KBM-7 (cell line): Measurements from ENCODE around the gene CBX6.

ENCODE experiments used
- DNase-seq: peaks from one replicate; pipeline ENCODE4 v3.0.0-alpha.2; 2015
- in situ Hi-C: fragments of 300-500 bp; cut with MboI; formaldehyde crosslinking; loops from 2 replicates; pipeline ENCODE4 v1.14.3; 2020; ENCODE audit warnings: low sequenced_read_pairs, low pct_unique_long_range_greater_than_20kb, mixed read lengths

The CBX6 gene

DNA sequence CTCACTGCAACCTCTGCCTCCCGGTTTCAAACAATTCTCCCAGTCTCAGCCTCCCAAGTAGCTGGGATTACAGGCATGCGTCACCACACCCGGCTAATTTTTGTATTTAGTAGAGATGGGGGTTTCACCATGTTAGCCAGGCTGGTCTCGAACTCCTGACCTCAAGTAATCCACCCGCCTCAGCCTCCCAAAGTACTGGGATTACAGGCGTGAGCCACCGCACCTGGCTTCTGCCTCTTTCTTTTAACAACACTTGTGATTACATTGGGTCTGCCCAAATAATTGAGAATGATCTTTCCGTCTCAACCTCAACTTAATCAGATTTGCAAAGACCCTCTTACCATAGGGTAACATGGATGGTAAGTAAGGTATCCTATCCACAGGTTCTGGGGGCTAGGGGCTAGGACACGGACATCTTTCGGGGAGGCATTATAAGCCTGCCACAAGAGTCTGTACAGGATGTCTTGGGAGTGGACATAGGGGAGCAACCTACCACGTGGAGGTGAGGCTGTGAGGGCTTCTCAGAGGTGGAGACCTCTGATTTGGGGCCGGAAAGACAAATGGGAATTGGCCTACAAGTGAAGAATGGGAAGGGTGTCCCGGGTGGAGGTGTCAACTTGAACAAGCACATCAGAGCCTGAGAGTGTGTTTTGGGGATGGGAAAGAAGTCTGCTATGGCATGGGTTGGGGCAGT lies 2.7 kb upstream of the CBX6 start:
- no peak for DNase-seq
- in situ Hi-C loops = no loop called here

DNA sequence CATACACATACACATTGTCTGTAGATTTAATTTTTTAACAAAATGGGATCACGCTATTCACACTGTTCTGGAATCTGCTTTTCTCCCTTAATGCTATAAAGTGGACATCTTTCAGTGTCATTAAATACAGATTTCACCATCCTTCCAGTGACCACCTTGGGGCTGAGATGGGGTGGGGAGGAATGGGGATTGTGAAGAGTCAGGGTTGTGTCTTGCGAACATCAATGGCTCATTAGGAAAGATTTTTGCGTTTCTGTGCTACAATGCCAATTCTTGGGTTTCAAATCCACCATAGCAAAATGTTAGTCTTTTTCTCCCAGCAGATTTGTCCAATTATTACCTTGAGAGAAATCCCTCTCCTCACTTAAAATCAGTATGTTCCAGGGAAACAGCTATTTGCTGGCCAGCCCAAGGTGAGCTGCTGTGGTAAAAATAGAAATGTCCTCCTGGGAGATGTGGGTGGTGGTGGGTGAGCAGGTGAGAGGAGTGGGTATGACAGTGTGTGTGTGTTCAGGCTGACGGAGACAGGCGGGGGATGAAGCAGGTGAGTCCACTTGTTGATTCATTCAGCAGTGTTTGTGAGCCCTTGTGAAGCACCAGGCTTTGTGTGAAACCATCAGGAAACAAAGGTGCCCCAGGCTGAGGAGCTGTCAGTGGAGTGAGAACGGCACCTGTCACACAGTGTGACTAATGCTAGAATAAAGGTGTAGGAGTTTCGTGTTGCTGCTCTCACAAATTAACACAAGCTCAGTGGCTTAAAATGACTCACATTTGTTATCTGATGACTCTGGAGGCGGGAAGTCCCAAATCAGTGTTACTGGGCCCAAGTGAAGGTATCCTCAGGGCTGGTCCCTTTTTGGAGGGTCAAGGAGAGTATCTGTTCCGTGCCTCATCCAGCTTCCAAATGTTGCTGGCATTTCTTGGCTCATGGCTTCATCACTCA lies 1.7 kb upstream of the CBX6 start:
- no peak for DNase-seq
- in situ Hi-C loops = no loop called here

DNA sequence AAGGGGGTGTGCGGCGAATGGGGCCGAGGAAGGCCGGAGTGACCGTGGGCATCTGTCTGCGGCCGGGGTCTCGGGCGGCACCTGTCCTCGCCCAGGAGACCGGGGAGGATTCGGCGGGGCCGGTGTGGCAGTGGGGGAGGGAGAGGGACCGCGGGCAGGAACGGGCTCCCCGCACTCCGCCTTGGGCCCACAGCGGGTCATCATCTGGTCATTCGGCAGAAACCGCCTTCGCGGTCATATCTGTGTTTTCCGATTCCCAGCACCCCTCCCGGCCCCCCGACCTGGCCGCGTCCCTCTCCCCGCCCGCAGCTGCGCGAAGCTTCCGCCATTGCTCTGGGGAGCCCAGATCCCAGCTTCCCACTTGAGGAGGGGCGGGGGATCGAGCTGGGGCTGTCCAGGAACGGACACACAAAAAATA lies 824 bp upstream of the CBX6 start:
- in situ Hi-C loops = no loop called here

DNA sequence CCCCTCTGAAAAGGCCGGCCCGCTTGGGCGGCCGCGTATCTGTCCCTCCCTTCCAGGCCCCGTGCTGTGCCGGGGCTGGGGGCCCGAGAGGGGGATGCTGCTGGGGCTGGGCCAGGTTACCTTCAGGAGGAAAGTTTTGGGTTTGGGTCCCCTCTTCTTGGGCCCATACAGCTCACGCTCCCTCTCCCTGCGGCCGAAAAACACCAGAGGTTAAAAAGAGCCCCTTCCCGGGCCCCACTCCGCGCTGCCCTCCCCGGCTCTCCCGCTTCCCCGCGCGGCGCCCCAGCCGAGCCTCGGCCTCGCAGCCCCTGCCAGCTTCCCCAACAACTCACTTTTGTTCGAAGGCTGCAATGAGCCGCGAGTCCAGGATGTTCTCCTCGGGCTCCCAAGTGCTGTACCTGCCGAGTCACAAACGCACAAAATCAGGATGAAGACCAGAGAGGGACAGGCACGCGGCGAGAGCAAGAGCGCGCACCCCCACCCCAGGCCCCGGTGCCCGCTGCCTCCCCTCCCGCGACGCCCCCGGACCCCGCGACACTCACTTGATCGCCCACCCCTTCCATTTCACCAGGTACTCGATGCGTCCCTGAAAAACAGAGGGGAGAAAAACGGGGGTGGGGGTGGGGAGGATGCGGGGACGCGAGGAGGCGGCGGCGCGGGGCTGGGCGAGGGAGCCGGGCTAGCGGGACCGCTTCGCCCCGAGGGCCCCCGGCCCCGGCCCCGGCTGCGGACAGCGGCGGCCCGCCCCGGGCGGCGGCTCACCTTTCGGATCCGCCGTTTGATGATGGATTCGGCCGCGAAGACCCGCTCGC lies 450 bp downstream of the CBX6 start:
- in situ Hi-C loops = no loop called here

More for the DNA sequence above, 824 bp upstream of the CBX6 start:
- DNase-seq = no peak

DNA sequence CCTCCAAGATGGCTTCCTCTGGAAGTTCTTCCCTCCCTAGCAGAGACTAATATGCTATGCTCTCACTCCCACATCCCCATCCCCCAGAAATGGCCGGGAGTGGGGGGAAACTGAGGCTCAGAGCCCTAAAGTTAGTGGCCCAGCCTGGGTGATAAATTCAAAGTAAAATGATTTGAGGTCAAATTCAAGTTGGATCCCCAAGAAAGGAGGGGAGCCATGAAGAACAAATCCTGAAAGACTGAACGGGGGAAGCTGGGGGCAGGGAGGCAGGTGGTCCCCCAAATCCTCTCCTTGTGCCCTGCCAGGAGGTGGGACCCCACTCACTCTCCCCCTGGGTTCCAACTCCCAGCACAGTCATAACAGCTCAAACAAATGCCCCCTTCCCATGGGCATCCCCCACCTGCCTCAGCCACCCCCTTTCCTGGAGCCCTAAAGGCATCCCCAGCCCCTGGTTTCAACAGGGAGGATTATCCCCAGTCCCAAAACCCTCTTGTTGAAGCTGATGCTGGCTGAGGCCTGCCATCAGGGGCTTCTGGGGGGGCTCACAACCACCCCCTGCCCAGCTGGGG lies 1.1 kb downstream of the CBX6 start:
- no peak for DNase-seq
- in situ Hi-C loops = no loop called here

More for the DNA sequence above, 450 bp downstream of the CBX6 start:
- peak; percentile 6 for DNase-seq

DNA sequence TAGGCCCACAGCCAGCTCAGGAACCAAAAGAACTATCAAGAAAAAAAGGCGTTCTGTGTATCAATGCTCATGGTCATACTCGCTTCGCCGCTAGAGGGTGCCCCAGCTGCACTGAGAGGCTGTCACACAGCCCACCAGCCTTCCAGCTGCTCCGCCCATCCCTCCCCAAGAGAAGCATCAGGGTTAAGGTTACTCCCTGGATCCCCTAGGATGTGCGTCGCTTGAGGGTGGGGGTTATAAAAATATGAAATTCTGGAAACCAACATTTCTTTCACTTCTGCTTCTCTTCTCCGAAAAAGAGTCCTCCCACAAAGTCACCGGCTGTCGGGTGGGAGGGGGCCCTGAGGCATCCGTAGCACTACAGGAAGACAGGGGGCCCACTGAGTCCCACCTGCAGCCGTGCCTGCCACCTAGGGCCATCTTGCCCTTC lies 1.7 kb downstream of the CBX6 start:
- in situ Hi-C loops = no loop called here
- DNase-seq = peak; percentile 83

DNA sequence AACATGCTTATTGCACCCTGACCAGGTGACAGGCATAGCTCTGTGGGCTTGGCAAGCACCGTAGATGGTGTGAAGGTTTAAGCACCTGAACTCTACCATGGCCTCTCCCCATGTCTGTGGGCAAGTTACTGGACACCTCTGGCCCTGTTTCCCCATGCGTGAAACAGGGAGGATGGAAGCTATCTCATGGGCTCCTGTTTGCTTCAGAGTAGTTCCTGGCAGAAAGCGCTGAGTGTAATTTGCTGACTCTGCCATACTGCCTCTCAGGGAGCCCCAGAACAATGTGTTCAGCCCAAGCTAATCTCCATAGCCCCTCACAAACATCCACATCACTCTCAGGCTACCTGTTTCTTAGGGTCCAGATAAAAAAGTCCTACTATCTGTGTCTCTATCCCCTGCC lies 2.4 kb downstream of the CBX6 start:
- in situ Hi-C loops = no loop called here
- no peak for DNase-seq

DNA sequence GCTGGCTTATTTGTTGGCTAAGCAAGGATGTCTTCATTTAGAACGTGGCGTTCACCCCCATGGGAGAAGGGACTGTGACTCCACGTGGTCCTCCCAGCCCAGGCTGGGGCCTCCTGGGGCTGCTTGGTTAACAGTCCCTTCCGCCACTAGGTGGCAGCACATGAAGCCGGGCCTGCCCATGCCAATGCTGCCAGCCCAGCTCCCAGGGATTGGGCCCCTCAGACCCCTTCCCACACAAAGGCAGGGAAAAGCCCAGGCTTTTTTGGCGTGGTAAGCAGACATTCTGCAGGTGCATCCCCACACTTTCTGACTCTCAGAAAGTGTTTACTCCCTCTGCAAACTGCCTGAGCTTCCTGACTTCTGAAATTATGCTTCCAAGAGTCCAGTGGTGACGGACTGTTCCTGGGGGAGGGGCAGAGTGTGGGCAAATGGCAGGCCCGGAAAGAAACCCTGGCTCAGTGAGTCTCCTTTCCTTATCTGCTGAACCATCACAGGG lies 3.1 kb downstream of the CBX6 start:
- peak; percentile 66 for DNase-seq
- in situ Hi-C loops = no loop called here

DNA sequence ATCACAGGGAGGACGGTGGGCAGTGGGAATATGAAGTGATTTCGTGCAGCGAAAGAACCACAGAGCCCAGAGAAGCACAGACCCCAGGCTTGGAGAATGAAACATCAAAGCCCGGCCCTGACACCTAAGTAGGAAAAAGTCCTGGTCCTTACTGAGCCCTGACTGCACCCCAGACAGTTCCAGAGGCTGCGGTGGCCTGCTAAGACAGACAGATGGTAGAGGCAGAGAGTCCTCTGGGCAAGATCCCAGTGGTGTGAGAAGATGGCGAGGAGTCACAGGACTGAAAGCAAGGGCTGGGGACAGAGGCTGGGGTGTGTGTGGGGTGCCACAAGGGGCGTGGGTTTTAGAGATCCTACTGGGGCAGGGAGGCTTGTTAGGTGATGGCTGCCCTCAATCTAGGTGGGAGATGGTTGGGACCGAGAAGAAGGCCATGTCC lies 3.7 kb downstream of the CBX6 start:
- DNase-seq = no peak
- in situ Hi-C loops = no loop called here

DNA sequence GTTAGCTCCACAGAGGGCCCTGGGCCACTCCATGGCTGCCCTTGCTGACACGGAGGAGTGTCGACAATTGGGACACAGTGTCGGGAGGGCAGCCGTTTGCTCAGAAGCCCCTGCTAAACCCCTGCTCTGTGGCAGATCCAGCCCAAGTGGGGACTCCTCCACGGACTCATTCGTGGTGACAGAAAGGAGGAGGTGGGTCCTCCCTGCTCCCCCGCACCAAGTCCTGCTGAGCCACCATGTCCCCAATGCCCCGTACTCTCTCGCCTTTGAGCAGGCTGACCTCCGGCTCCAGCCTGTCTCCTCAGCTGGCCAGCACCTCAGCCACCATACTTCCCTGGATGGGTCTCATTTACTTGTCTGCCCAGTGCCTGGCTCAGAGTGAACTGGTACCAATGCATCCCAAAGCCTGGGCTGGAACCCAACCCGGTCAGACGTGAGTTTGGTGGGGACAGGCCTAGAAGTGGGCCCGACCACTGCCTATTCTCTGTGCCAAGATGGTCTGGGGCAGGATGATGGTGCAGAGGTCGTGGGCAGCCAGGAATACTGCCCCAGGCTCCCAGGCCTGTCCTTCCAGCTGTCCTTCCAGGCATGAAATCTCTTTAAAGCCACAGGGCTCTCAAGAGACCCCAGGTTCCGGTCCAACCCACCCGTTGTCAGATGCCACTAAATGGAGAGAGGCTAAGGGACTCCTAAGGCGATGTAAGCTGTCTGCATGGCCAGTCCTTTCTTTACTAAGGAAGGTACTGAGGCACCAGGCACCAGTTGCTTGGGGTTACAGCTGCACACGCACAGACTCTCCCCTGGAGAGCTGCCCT lies 4.3 kb downstream of the CBX6 start:
- in situ Hi-C loops = no loop called here
- DNase-seq = no peak

DNA sequence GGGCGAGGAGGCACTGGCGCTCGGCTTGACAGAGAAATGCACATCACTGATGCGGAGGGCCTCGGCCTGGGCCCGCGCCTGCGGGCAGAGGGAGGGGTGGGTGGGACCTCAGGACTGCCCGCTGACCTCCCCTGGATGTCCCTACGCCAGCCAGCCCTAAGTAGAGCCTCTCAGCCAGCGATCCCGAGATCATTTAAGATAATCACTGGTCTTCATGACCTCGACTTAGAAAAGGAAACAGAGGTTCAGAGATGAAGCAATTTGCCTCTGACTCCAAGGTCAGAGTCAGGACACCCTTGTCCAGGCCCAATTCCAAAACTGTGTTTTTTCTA lies 4.9 kb downstream of the CBX6 start:
- in situ Hi-C loops = no loop called here
- no peak for DNase-seq

DNA sequence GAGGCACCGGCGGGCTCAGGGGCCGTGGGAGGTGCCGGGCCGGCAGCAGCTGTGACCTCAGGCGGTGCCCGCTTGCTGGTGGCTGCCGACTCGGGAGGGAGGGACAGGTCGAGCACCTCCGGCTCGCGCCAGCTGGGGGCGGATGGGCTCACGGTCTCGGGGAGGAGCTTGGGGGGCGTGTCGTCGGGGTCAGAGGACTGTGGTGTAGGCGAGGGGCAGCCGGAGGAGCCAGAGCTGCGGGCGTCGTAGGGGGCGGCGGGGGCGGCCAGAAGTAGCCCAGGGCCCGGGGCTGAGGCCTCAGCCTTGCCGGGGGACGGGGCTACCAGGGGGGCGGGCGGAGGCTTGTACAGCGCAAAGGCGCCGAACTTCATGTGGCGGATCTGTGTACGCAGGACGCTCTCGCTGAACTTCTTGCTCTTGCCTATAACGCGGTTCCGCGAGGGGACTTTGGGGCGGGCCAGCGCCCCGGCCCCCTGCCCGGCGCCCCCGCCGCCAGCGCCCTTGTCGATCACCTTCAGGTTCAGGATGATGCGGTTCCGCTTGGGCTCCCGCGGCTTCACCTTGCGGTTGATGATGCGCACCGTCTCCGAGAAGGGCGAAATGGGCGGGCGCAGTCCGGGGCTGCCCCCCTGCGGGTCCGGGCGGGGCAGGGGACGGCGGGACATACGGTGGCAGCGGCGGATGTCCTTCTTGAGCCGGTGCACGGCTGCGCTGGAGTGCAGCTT lies 5.5 kb downstream of the CBX6 start:
- in situ Hi-C loops = no loop called here
- no peak for DNase-seq

DNA sequence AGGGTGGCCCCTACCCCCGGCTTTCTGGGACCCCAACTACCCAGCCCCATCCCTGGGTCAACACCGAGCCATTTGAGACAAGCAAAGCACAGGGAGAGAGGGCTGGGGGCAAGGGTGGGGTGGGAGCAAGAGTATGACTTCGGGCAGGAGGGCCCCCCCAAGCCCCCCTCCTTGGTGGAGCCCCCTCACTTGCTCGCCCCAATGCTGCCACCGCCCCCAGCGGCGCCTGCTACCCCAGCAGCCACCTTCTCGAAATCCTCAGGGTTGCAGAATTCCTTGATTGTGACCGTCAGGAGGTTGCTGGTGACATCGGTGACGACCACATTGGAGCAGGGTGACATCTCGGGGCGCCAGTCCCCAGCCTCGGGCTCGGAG lies 6.0 kb downstream of the CBX6 start:
- in situ Hi-C loops = no loop called here
- no peak for DNase-seq

DNA sequence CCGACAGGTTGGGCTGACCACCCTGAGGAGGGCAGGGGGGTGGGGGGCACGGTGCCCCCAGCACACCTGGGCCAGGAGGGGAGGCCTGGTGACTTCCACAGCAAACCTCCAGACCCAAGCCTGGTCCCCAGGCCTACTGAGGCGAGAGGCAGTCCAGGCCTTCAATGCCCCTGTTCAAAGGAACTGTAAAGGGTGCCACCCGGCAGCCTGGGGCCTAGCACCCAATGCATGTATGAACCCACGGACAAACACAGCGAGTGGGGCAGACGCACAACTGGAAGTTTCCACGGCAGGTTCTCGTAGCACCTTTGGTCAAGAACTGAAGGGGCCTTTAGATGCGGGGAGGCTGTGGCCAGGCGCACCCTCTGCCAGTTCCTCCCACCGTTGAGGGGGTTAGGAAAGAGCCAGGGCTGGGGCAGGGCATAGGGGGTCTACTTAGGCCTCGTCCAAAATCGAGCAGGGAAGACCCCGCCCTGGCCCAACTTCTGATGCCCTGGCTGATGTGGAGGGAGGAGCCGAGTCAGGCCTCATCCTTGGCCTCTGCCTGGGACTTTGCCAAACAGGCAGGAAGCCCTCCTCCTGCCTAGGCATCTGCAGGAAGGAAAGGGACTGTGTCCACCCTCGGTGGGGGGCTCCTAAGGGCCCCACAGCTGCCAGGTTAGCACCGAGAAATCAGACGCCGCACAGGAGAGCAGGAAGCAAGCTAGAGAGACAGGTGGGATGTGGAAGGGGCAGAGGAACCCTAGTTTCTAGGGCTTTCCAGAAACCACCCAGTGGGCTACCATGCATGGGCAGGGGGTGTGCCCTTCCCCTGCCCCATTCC lies 6.6 kb downstream of the CBX6 start:
- in situ Hi-C loops = no loop called here
- no peak for DNase-seq

DNA sequence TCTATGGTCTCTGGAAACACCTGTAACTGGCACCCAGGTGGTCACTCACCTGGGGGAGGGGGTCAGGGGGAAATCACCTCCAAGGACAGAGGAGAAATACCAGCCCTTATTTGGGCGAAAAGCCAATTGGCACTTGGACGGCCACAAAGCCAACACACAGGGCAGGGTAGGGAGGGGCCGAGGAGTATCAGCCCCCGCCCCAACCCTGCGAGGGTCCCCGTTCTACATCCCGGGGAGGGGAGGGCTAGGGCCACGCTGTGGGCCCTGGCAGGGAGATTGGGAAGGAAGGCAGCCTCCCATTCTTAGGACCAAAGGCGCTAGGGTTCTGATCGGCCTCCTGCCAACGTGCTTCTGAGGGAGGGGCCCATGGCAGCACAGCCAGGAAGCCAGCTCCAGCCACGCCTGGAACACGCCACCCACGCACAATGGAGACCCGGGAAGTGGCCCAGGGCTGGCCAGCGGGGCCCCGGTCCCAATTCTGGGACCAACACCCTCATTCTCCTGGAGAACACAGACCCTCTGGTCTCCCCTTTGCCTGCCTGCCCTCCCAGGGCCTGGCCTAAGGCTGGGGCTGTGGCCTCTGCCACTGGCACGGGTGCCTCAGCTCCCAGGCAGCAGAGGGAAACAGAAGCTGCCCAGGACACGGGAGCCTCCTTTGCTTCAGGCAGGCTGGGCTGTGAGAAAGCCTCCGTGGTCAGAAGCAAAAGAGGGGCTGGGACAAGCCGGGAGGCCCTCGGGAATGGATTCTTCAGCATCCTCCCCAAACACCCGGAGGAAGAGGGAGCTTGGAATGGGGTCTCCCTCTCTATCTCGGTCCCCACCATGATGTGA lies 7.4 kb downstream of the CBX6 start:
- DNase-seq = no peak
- in situ Hi-C loops = no loop called here

DNA sequence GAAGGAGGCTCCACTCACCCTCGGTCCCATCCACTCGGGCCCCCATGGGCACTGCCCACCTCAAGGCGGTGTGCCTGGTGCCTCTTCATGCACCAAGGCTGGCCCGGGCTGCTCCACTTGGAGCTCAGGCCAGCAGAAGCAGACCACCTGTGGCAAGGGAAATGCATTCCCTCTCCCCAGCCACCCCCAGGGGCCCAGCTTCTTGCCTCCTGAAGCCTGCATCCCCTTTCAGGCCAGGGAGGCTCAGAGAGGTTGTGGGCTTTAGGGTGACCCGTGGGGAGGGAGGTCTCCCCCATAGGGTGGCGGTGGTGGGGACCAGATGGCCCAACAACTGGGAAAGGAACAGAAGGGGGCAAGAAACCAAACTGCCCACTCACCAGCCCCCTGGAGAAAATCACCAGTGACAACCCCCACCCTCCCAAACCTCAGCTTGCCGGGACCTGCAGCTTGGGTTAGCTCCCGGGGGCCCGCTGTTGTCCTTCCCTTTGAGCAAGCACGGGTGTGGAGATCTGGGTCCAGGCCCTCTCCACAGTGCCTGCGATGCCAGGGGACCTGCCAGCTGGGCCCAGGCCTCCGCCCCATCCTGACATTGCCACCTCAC lies 8.4 kb downstream of the CBX6 start:
- no peak for DNase-seq
- in situ Hi-C loops = no loop called here
